ENCODE data around the gene DRAM1.

GRCh38 chr12:101925361-101925760 is 48.0 kb downstream of the DRAM1 start:
- no peak for TF ChIP-seq GATA3 (IDR thresholded peaks at IDR 0.05; ENCODE audit: low read depth, low read length)
- TF ChIP-seq GATA2 (IDR thresholded peaks at IDR 0.05; ENCODE audit: low read depth, low read length) = no peak

All from SH-SY5Y (cell line).